C4-2B (cell line): ENCODE results near the gene SYT9.

Source experiments
- H3K27ac ChIP-seq: fragments of 450-650 bp; 2 replicates; pipeline ENCODE4 v1.5.1; 2017
- ZFX ChIP-seq: fragments of 450-650 bp; IDR thresholded peaks from 2 replicates; pipeline ENCODE4 v1.6.1; 2017
- TF ChIP-seq, protein P1 (sequence below): fragments of 450-650 bp; conservative IDR thresholded peaks from 2 replicates; pipeline ENCODE4 v1.5.1; 2017; ENCODE audit warnings: mild to moderate bottlenecking

Gene SYT9

DNA sequence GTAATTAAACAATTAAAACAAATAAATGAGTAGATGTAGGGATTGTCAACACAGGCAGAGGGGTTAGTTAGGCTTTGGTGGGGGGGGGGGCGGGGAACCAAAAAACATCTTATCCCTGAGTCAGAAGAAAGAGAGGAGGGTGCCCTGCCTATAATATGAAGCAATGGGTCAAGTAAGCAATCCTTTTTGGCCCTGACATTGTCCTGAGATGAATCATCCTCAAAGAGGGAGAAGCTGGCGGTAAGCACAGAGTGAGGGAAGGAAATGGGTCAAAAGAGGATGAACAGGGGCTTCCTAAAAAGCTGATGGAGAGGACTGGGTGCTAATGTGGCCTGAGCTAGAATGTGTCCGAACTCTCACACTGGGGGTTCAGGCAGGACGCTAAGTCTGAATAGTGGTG, 238.3 kb downstream of the SYT9 start:
- TF ChIP-seq, protein P1, sequence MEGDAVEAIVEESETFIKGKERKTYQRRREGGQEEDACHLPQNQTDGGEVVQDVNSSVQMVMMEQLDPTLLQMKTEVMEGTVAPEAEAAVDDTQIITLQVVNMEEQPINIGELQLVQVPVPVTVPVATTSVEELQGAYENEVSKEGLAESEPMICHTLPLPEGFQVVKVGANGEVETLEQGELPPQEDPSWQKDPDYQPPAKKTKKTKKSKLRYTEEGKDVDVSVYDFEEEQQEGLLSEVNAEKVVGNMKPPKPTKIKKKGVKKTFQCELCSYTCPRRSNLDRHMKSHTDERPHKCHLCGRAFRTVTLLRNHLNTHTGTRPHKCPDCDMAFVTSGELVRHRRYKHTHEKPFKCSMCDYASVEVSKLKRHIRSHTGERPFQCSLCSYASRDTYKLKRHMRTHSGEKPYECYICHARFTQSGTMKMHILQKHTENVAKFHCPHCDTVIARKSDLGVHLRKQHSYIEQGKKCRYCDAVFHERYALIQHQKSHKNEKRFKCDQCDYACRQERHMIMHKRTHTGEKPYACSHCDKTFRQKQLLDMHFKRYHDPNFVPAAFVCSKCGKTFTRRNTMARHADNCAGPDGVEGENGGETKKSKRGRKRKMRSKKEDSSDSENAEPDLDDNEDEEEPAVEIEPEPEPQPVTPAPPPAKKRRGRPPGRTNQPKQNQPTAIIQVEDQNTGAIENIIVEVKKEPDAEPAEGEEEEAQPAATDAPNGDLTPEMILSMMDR = no peak
- H3K27ac ChIP-seq = no peak overlapping the region

DNA sequence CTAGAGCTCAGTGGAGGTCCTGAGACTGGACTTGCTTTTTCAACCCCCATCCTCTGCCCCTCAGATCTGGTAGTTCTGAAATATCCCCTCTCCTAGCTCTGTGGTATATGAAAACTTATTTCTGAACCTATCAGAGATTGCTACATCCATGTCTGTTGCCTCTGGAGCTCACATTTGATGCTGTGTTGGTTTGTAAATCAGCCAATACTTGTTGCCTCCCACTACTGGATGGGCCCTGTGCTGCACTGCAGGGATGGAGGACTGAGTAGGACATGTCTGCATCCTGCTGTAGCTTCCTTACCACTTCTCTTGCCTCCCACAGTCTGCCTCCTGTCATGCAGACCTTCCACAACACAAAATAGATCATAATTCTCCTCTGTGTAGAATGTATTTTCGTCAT, 238.8 kb downstream of the SYT9 start:
- no peak overlapping the region for H3K27ac ChIP-seq
- TF ChIP-seq ZFX = no peak
- TF ChIP-seq, protein P1 = no peak

DNA sequence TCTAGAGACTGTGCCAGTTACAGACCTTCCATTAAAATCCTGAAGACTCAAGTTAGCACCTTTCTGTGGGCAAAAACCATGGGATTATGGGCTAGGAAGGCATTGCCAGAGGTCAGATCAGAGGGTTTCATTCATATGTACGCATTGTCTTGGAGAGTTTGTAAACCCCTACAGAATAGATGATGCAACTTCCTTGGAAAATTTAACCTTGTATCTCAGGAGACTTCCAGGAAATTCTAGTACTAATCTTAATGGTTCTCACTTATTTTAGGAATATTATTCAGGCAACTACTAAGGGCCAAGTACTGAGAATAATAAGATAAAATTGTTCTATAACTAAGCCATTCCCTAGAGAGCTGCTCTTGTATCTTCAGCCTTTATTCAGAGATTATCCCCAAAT, 240.5 kb downstream of the SYT9 start:
- TF ChIP-seq, protein P1 = no peak
- TF ChIP-seq ZFX = no peak

DNA sequence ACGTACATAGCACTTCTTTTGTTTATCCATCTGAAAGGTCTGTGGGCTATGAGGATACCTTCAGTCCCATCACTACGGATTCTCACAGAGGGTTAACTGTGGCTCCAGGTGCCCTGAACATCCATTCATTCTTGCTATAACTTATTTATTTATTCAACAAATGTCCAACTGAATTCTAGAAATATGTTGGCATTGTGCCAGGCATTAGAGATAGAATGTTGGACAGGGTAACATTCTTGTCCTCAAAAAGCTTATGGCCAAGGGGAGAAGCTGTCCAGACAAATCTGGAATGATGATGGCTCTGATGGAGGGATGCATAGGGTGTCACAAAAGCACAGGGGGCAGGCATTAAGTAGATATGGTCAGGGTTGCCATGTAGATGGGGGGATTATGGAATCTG, 242.0 kb downstream of the SYT9 start:
- no peak overlapping the region for H3K27ac ChIP-seq
- TF ChIP-seq, protein P1 = no peak
- no peak for TF ChIP-seq ZFX

More for the DNA sequence above, 240.5 kb downstream of the SYT9 start:
- no peak overlapping the region for H3K27ac ChIP-seq

DNA sequence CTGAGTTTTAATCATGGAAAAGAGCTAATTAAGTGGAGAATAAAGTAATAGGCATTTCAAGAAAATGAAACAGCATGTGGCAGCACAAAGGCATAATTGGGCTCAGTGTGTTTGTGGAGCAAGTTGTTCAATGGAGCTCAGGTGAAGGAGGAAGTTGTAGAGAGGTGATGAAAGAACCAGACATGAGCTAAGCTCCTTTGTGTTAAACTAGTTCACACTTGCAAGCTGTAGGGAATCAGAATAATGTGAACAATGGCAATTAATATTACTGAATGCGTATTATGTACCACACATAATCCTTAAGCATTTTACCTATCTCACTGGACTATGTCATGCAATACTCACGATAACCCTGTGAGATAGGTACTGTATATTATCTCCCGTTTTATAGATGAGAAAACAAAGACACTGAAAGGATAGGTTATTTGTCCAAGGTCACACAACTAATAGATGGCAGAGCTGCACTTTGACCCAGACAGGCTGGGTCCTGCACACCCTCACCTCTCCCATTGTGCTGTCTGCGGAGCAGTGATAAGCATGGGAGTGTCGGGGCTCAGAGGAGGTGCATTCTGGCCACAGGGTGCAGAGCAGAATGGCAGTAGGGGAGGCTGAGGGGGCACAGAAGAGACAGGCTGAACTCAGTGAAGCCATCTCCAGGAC, 242.5 kb downstream of the SYT9 start:
- TF ChIP-seq, protein P1 = no peak
- TF ChIP-seq ZFX = no peak
- no peak overlapping the region for H3K27ac ChIP-seq

DNA sequence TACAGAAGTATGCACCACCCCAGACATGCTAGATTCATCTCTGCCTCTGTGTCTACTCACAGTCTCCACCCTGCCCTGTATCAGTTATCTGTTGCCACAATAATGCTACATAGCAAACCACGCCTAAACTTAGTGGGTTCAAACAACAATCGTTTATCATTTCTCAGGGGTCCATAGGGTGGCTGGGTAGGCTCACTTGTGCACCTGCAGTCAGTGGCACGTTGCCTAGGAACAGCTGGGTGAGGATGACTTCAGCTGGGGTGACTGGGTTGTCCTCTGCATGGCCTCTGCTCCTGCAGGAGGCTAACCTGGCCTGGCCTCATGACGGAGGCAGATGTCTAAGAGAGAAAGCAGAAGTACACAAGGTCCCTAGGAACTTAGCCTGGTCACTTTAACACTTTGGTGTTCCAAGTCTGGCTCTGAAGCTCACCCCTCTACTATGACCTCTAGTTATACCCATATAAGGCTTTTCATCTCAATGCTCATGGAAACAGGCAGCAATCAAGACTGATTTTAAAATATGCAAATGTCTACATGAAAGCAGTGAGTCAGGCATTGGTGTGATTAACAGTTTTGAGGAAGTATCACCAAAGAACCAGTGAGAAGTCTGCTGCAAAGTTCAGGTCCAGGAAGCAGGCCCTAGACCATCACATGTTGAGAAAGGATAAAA, 244.3 kb downstream of the SYT9 start:
- no peak overlapping the region for H3K27ac ChIP-seq
- TF ChIP-seq ZFX = no peak

DNA sequence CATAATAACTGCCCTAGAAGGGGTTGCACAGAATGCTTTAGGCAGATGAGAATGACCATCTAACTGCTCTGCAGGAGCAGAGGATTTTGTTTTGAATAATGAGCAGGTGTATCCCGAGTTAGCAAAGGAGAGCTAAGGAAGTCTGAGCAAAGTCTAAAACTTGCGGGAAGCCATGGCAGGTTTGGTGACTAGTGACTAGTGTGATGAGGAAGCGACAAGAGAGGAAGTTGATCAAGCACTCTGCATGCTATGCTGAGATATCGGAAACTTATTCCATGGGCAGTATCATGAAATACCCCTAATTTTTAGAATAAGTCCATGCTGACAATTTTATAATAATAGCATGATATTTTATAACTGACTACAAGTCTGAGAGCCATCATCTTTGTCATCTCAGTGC, 246.5 kb downstream of the SYT9 start:
- H3K27ac ChIP-seq = no peak overlapping the region
- TF ChIP-seq ZFX = no peak
- TF ChIP-seq, protein P1 = no peak

DNA sequence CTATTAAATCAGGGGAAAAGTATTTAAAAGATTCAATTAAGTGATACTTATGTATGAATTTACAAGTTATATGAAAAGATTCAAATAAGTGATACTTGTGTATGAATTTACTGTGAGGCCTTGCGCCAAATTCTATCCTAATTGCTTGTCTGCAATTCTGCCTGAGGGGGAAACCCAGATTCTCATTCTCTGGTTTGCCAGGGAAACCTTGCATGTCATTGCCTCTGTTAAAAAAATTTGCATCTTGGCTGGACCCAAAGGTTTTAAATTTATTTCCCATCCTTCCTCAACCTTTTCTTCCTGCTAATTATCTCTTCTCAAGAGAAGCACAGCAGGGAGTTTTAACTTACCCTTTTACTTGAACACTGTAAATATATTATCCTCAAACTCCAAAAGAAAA, 247.4 kb downstream of the SYT9 start:
- H3K27ac ChIP-seq = no peak overlapping the region

More for the DNA sequence above, 247.4 kb downstream of the SYT9 start:
- TF ChIP-seq, protein P1 = no peak
- TF ChIP-seq ZFX = no peak
